Posterior vena cava (tissue), 2 donors: Measurements from ENCODE around the gene CFAP61. TPM values are rescaled to one million over a fixed set of nuclear protein-coding genes. Genes with fewer than 3 reads are reported as not detected.
"Not testable (repeated sequence)": the region's sequence is repeated elsewhere in the genome, so short reads cannot be mapped to it uniquely, and the experiment has no call there.

Experiments
- DNase-seq: peaks from one replicate; pipeline ENCODE4 v3.0.0-alpha.2; 2020; ENCODE audit warnings: low spot score
- intact Hi-C, 2 donors: fragments of 100-400 bp; cut with DNase I; formaldehyde crosslinking; loops; one replicate each; pipeline versions ENCODE4 v1.14.1 to v1.14.2; 2022 to 2023
- long read RNA-seq, 2 donors: library from polyadenylated mRNA; unstranded; transcript quantifications; one replicate each; pipeline ENCODE4 v2.0.0, GENCODE V29; 2020 to 2021
- total RNA-seq, 2 donors: library from RNA; stranded (reverse); fragmentation: NEBNext Ultra II Directional; extraction: Animal tissue kit (Norgen Biotek cat#: 25700); gene quantifications; one replicate each; pipeline ENCODE4 v1.2.1, GENCODE V29; 2021
- donor health status: DM: yes; HTN: yes; CAD: no.
- donor health status: DM: yes; HTN: yes; CAD: no.

Gene CFAP61, protein sequence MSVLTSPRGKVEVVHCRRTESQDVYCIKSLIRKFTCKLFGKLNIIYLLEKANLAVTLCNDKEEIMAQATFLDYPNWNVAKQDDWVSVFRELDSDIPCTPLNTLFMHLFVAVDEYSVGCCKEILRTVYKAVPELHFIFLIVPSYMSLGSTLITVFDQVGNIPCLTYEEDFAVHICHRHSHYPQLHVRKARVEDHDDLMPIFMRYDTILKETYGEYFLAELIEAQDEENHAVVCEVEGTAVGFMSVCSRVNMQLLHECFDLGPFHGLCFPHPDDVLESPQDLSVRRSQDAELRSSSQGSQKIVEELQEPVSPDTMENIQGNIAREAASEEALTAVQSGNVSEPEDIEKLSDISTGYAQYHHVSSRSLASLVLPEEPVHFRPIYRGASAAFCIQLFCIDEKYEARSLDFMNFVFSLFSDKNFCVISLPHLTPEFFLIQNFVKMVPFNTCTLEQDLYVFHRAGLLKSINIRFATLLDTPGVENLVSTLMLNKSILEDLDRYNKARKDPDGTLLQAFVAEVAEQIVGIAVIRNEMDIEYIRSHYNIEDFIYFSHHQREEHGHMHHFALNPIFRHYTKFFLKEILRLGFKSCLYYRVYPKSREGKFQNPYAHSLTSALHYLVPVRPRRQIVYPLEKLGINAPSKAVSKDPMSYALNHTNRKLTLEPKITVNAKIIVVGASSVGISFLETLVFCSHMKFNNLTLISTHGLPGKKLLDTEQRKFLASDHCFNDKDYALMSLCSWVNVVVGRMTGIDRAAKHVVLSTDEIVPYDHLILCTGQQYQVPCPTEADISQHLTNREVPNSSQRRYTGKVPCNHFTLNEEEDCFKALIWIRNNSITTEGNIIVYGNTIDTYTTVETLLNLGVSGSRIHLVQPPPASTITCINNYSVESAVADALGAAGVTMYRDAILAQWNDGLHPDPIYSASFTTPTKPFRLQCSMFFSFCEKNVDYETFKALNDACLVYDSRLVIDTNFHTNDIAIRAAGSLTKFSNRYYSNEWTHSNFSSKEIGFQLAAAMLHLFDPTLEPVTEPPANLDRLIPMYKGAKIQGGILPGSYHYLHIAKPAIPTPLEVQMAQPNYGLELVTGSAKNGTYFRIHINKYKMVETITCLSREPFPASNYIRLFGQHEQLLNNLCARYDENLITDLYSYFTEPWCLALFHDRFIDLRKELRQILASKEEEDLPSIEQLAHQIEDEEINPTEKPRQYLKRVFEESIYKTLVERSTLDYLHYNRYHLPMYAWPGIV
- 1 to 10 TPM in 1 of 2 donors, not detected in 1; 1.2 TPM for total RNA-seq
- long read RNA-seq, donor 1, partial matches to known transcripts: 0 of 1 reads
- long read RNA-seq, donor 1, other reads (novel, unspliced or antisense): 1 of 1 reads
- long read RNA-seq, donor 2: 0 reads

DNA sequence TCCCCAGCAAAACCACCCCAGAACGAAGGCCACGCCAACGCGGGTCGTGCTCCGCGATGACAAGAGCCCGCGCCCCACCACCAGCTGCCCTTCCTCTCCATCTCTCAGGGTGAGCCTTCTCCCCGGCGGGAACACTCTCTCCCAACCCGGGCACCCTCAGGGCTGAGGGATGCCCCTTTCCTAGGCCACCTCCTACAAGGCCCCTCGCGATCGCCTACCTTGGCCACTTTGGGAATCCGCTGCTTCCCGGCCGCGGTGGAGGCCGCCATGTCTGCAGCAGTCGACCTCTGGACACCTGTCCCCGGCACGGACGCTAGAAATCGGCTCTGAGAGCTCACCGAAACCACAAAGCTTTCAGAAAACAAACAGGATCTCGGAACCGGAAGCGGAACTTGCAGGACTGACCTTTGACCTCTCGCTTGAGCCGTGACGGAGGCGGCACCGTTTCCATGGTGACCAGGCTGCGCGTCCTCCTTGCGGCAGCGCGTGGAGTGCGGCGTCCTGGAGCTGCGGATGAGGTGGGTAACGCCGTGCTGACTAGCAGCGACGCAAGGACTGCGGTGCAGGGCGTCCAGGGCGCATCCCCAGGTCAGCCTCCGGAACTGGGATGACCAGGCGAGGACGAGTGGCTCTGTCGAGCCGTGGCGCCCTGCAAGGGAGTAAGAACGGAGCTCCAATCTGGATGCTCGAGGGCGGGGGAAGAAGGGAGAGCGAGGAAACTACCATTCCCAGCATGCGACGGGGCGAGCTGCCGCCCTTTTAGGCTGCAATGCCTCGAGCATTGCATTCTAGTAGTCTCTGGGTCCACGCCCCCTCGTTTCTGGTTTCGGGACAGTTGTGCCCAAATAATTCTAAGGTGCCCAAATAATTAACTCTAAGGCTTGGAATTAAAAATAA, at the start of gene CFAP61, which contains the start of gene CRNKL1:
Gene CFAP61 (plus strand): TSS at position 459 of the 897 bp plus-strand sequence. CDS start 4,122 bp downstream, outside the sequence.
Gene CRNKL1 (minus strand): TSS at position 393 of the 897 bp plus-strand sequence. CDS start 124 bp downstream, at position 269.
- intact Hi-C loops: no loop called here
- DNase-seq: peak; percentile 99

DNA sequence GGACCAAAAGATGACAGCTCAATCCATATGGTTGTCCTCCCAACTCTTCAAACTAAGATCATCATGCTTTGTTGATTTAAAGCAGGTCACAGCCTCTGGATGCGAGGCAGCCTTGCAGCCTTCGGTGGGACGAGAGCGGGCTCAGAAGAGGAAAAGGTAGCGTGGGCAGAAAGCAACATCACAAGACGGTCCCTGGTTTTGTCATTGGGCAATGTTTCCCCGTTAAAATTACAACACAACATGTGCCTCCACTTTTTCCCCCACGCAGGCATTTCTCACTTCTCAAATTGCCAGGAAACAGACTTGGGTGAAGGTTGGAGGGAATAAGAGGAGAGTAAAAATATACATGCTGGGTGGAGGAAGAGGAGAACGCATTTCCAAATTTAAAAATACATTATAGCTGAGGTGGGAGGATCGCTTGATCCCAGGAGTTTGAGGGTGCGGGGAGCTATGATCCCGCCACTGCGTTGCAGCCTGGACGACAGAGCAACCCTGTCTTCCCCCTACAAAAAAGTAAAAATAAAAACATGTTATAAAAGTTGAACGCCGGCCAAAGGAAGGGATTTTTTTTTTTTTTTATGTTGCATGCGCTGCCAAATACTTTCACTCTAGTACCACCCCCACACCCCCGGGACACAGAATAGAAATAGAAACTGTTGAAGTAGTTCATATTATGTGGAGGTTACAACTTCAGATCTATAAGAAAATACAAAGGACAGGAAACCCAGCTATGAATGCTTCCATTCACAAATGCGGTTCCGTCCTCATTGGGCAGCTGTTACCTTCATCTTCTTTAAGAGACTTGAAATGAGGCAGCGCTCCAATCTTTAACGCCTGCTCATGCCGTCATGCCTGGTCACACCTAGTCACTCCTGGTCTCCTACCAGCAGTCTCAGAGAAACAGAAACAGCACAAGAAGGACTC, 49.0 kb upstream of the CFAP61 start:
- intact Hi-C loops: no loop called here
- DNase-seq: no peak

DNA sequence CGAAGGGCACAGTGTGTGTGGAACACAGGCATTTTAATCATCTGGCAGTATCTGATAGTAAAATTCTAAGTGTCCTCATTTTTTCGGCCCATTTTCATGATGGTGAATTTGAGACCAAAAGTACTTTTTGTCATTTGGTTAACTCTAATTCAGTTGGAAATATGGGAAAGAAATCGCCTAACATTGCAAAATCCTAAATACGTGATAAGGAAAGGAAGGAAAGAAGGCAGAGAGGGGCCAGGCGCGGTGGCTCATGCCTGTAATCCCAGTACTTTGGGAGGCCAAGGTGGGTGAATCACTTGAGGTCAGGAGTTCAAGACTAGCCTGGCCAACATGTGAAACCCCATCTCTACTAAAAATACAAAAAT, 48.4 kb upstream of the CFAP61 start:
- intact Hi-C loops: not testable (repeated sequence)

DNA sequence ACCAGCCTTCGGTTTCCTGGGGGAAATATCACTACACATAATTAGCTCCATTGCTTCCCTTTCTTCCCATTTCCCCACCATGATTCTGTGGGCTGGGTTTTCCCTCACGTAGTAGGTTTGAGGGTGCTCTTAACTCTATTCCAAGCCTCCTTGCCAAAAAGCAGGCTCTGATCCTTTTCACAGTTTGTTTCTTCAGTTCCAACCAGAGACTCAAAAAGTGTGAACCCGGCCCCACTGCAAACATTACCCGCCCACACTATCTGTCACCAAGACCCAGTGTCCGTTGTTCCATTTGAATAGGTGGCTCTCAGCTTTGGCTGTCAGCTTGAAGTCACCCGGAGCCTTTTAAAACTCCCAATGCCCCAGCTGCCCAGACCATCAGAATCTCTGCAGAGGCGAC, 47.0 kb upstream of the CFAP61 start:
- DNase-seq: no peak
- intact Hi-C loops: no loop called here

More for the DNA sequence above, 48.4 kb upstream of the CFAP61 start:
- DNase-seq: not testable (repeated sequence)

DNA sequence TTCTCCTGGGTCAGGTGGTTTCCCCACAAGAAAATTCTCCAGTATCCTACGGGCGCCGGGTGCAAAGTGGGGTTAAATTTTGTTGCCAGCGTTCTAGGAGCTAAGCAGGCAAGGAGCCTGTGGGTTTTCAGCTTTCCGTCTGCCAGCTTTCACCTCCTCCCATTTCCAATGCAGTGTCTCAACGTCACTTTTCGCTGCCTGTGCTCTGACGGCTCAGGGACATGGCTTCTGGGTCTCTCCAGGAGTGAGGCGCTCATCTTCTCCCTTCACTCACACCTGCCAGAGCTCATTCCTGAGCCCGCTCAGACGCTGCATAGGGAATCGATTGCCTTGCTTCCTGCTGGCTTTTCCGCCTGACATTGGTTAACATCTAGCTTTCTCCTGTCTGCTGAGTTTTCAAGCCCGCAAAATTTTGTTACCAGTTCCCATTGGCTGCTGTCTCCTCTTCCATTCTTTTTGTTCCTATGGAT, 42.5 kb upstream of the CFAP61 start:
- intact Hi-C loops: no loop called here
- DNase-seq: no peak

DNA sequence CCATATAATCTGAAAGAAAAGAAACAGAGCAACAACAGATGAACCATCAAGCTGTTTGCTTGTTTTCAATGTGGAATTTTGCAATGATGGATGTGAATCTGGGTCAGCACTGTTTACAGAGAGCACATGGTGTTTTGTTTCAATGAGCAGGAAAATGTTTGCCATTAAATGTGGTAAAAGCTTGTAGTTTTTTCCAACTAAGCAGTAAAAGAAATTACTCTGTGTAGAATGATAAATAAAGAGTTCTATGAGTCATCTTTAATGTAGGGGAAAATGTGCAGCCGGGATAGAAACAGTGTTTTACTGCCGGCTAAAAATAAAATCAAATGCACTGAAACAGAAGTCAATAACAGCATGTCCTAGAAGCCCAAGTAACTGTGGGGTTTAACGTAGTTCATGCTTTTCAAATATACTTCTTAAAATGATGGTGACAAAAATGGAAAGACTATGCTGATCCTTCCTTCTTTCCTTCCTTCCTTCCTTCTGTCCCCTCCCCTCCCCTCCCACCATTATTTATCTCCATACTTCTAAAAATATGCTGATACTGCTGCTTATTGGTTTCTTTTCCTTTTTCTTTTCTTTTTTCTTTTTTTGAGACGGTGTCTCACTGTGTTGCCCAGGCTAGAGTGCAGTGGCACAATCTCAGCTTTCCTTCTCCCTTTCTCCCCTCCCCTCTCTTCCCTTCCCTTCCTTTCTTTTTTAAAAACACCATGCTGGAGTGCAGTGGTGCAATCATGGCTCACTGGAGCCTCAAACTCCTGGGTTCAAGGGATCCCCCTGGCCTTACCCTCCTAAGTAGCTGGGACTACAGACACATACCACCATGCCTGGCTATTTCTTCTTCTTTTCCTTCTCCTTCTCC, 41.5 kb upstream of the CFAP61 start:
- intact Hi-C loops: no loop called here
- DNase-seq: no peak

DNA sequence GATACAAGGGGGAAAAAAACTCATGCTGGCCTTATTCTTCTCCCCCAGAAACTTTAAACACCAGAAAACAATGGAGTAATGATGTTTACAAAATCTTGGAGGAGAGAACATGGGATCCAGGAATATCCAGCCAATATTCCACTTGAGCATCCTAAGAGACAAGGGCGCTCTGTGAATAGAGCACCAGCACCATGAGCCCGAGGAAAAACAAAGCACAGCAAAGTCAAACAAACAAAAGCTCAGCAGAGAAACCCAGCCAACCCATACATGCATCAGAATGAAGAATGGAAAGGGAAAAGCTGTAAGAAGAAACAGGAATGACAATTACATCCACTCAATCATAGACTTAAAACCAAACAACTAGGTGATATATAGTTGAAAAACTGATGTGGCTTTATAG, 39.8 kb upstream of the CFAP61 start:
- intact Hi-C loops: no loop called here

DNA sequence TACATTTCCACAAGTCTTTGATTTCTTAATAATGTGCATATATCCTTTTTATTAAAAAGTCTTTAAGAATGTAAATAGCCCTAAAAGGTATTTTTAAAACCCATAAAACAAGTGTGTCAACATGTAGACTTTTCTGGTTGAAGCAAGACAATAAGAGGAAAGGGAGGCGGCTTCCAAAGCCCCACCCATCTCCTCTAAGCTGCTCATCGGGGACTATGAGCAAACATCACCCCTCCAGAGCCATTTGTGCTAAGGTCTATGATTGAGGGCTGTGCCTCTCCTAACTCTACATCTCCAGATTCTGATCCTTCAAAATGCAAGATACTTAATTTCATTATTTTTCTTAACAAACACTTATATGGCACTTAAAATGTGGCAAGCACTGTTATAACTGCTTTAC, 37.7 kb upstream of the CFAP61 start:
- no peak for DNase-seq
- intact Hi-C loops: no loop called here

More for the DNA sequence above, 39.8 kb upstream of the CFAP61 start:
- DNase-seq: no peak

DNA sequence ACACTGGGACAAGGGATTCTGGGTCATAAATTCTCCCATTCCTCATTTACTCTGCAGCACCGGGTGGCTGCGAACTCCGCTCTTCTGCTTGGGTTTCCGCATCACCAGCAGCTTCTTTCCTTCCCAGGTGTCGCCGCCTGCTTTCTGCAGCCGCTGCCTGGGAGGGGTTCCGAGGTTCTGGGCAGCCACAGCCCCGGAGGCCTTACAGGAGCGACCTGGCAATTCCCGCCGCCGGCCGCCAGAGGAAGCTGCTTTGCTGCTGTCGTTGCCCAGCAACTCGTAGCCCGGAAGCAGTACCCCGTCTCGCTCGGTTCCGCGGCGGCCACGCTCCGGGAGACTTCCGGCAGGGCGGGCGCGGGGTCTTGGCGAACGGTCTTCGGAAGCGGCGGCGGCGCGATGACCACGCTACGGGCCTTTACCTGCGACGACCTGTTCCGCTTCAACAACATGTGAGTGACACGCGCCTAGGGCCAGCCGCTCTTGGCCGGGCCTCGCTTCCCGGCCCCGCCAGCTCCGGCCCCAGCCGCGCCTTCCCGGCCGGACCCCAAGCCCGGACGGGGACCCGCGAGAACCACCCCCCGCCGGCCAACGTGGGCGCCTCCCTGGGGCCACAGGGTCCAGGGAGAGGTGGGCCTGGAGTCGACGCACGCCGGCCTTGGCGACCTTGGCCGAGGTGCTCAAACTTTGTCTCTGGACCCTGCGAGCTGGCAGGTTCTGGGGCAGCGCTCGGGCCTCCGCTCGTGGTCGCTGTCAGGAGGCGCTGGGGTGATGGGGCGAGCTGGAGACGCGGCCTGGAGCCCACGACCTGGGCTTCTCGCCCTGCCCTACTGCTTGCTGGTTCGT, 35.1 kb upstream of the CFAP61 start, which contains the start of gene NAA20:
Gene NAA20 (plus strand): TSS at position 362 of the 843 bp plus-strand sequence. CDS start 35 bp downstream, at position 397.
- intact Hi-C loops: no loop called here

DNA sequence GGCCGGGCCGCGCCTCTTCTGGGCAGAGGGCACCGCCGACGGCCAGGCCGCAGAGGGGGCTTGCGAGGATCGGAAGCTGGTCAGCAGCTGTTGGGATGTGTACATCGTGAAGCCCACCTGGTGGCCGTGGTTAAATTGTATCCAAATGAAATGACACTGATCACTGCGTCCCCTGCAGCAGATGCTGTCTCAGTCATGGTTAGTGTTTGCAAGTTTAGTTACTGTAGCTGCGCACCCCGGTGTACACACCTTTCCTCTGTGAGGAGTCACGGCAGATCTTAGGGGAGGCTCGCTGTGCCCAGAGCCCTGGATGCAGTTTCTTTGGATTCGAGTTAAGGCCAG, 34.5 kb upstream of the CFAP61 start:
- no peak for DNase-seq
- intact Hi-C loops: no loop called here

More for the DNA sequence above, 35.1 kb upstream of the CFAP61 start, which contains the start of gene NAA20:
- DNase-seq: peak; percentile 99

DNA sequence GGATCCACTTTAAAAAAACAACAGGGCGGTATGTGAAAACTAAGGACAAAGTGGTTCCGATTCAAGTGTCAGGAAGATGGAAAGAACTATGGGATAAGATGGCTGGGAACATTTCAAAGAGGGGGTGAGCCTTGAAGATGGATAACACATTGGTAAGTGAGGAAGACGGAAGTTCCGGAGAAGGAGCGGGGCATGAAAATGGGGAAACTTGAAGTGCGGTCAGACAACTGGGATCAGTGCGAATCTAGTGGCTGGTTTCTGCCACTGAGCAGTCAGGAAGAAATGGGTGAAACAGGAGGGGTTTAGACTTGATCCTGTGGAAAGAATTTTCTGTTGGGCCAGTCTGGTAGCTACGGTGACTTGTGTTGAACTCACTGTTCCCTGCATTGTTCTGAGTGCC, 34.0 kb upstream of the CFAP61 start:
- DNase-seq: no peak
- intact Hi-C loops: no loop called here

DNA sequence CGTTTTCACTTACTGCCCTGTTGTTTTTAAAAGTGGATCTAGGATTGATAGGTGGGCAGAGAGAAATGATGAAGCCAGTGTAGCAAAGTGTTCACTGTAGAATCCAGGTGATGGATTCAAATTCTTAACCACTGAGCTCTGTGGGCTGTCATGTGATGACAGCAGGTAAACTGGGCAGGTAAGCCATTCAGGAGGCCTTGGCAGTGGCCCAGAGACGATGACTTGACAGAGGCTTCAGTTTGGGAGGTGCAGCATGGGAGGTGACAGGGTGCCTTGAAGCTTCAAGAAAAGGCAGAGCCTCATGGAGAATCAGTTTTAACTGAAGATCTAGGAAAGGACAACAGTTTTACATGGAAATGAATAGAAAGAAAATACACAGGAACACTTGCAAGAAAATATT, 33.2 kb upstream of the CFAP61 start:
- no peak for DNase-seq
- intact Hi-C loops: no loop called here

DNA sequence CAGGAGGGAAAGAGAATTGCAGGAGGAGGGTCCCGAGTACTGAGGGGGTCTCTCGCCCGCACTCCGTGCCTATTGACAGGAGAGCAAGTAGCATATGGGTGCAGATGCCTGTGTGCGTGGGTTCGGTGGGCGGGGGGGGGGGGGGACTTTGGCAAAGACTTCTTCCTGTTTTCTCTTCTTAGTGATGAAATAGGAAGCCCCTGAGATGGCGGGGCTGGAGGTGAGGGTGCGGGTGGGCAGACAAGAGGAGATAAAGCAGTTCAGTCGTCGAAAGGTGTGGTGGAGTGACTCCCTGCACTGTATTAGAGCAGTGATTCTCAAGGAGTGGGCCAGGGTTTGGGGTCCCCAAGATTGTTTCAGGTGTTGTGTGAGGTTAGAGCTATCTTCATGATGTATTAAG, 31.4 kb upstream of the CFAP61 start:
- no peak for DNase-seq
- intact Hi-C loops: loop anchor here in 1 of 2 donors (5.0 kb wide), 1 partner anchor 799 kb away; no protein-coding TSS in a partner anchor

DNA sequence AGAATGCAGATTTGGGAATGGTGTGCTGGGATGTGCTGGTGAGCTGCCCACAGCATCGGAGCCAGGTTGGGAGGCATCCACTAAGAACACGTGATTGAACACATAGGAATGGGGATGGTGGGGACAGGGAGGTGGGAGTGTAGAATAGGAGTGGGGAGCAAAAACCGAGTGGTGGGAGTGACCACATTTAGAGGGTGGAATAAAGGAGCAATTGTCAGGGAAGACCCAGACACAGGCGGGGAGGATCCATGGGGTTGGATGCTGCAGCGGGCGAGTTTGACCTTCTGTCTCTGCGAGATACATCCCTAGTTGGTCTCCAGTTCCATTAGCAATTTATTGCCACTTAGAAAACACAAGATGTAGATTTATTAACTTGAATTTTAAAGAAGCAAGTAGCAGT, 30.5 kb upstream of the CFAP61 start:
- no peak for DNase-seq
- intact Hi-C loops: loop anchor here in 1 of 2 donors (5.0 kb wide), 1 partner anchor 800 kb away; no protein-coding TSS in a partner anchor

DNA sequence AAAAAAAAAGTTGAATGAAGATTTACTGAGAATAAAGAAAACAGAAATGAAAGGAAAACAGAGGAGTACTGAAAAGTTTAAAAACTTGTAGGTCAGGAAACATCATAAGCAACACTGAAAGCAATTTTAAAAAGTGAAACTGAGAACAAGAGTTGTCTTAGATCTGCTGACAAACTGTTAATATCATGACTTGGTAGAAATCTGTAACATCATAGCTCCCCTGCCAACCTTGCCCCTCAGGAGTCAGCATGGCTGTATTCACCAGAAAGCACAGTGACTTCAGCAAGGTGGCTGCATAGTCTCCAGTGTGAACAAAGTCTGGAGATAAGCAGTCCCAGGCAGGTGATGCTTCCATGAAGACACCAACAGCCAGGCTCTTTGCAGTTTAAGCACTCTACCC, 29.8 kb upstream of the CFAP61 start:
- intact Hi-C loops: loop anchor here in 1 of 2 donors (5.0 kb wide), 1 partner anchor 800 kb away; no protein-coding TSS in a partner anchor
- DNase-seq: no peak
